K562 (cell line): ENCODE results near the gene PID1. TPM values are rescaled to one million over a fixed set of nuclear protein-coding genes. Genes with fewer than 3 reads are reported as not detected.

Experiments used
- ATAC-seq: fragments of 200-7000 bp; cut with Tn5 transposase; 3 replicates; pipeline ENCODE4 v1.9.1; 2020; ENCODE audit warnings: moderate library complexity
- BruUV-seq: library from RNA; stranded (reverse); fragments of 400-500 nt; replicated peaks from 2 replicates; lab custom pipeline; 2021; lab: Mats Ljungman, UMichigan
- CTCF ChIA-PET: fragments of 300-600 bp; formaldehyde crosslinking; extraction: SDS; loops from one replicate; lab custom pipeline; 2021; ENCODE audit warnings: low intra/inter-chr PET ratio; lab: Yijun Ruan, JAX
- POLR2A ChIA-PET: fragments of 300-600, 350-650 bp; sonication (Branson Sonifier 250); formaldehyde crosslinking; extraction: SDS; loops from one replicate; lab custom pipeline; 2021; ENCODE audit warnings: antibody characterized with exemption, inconsistent platforms; lab: Yijun Ruan, JAX
- DNase-seq, 4 experiments: peaks; one replicate each; pipeline versions ENCODE4 v3.0.0 to v3.0.0-alpha.2; 2011 to 2018; ENCODE audit warnings: low spot score in 3 of 4, mixed read lengths in 3 of 4; ENCODE audit errors: extremely low read depth in 1 of 4
- FAIRE-seq: peaks from 2 replicates; lab custom pipeline; 2011; peaks lifted over from hg19 to GRCh38; lab: Jason Lieb, UNC
- H2AFZ ChIP-seq: 2 replicates; pipeline ENCODE4 v1.6.0; 2011; ENCODE audit warnings: low read depth, low read length, control low read depth, inconsistent platforms
- H3K27ac ChIP-seq: fragments of 200-600 bp; 3 replicates; pipeline ENCODE4 v1.8.0; 2011; ENCODE audit warnings: low read depth, mild to moderate bottlenecking, control low read depth, inconsistent platforms, low read length, moderate library complexity, mixed read lengths; ENCODE audit errors: extremely low read depth
- H3K27me3 ChIP-seq, 2 experiments: fragments of 300-600 bp in 1 of 2; 2 replicates in 1 of 2; 3 replicates in 1 of 2; pipeline versions ENCODE4 v1.6.0 to v1.8.0; 2011; ENCODE audit warnings: inconsistent platforms in 2 of 2, low read length in 2 of 2, mild to moderate bottlenecking in 1 of 2, mixed read lengths in 1 of 2, moderate library complexity in 1 of 2; ENCODE audit not compliant: control insufficient read depth in 2 of 2, insufficient read depth in 2 of 2
- H3K36me3 ChIP-seq: fragments of 300-600 bp; 3 replicates; pipeline ENCODE4 v1.8.0; 2011; ENCODE audit warnings: mild to moderate bottlenecking, low read length, inconsistent platforms; ENCODE audit not compliant: control insufficient read depth, insufficient read depth
- H3K4me1 ChIP-seq, 2 experiments: fragments of 200-600 bp in 1 of 2; replicated peaks in 1 of 2; 2 replicates in 1 of 2; 3 replicates in 1 of 2; pipeline versions ENCODE4 v1.5.1 to v1.8.0; 2011; ENCODE audit warnings: inconsistent platforms in 2 of 2, low read length in 2 of 2, mild to moderate bottlenecking in 1 of 2, mixed read lengths in 1 of 2, moderate library complexity in 1 of 2; ENCODE audit not compliant: control insufficient read depth in 2 of 2, insufficient read depth in 2 of 2
- H3K4me2 ChIP-seq: 2 replicates; pipeline ENCODE4 v1.6.1; 2011; ENCODE audit warnings: low read length, control low read depth, inconsistent platforms, mixed read lengths; ENCODE audit not compliant: insufficient read depth
- H3K4me3 ChIP-seq: fragments of 200-600 bp; sonication (generic), shearing (Covaris generic); 2 replicates; pipeline ENCODE4 v1.5.1; 2016; ENCODE audit warnings: control low read depth, inconsistent platforms
- H3K79me2 ChIP-seq: fragments of 200-600 bp; 3 replicates; pipeline ENCODE4 v1.8.0; 2011; ENCODE audit warnings: low read length, inconsistent platforms; ENCODE audit not compliant: control insufficient read depth, insufficient read depth
- H3K9ac ChIP-seq, 2 experiments: 2 replicates each; pipeline versions ENCODE4 v1.6.0 to v1.6.1; 2011; ENCODE audit warnings: low read depth in 2 of 2, low read length in 2 of 2, control low read depth in 1 of 2, inconsistent platforms in 1 of 2, mild to moderate bottlenecking in 1 of 2, mixed read lengths in 1 of 2; ENCODE audit not compliant: insufficient read depth in 1 of 2
- H3K9me1 ChIP-seq: one replicate; pipeline ENCODE4 v1.6.0; 2011; ENCODE audit warnings: inconsistent platforms, mild to moderate bottlenecking, low read length, moderate library complexity; ENCODE audit not compliant: control insufficient read depth, insufficient read depth
- H3K9me3 ChIP-seq: replicated peaks from 2 replicates; pipeline ENCODE4 v1.5.1; 2011; ENCODE audit warnings: low read depth, low read length, inconsistent platforms; ENCODE audit not compliant: control insufficient read depth, insufficient read depth
- H4K20me1 ChIP-seq: replicated peaks from 2 replicates; pipeline ENCODE4 v1.6.1; 2011; ENCODE audit warnings: low read length, inconsistent platforms, mixed read lengths; ENCODE audit not compliant: control insufficient read depth, insufficient read depth
- BRD9 ChIP-seq: fragments of 450-650 bp; IDR thresholded peaks from 2 replicates; pipeline ENCODE4 v1.6.1; 2018; ENCODE audit warnings: low read depth; ENCODE audit not compliant: partially characterized antibody
- HCFC1 ChIP-seq: IDR thresholded peaks from 2 replicates; pipeline ENCODE4 v1.6.1; 2012; ENCODE audit warnings: low read depth, low read length, improper control_type of control experiment
- POLR2A ChIP-seq: fragments of 450-650 bp; conservative IDR thresholded peaks from 2 replicates; pipeline ENCODE4 v1.6.1; 2016
- PRPF4 ChIP-seq: fragments of 200-400 bp; formaldehyde crosslinking; IDR thresholded peaks from one replicate; pipeline ENCODE4 v1.6.1; 2017; ENCODE audit warnings: low read length, low read depth, mild to moderate bottlenecking; ENCODE audit not compliant: insufficient read depth, poor library complexity, severe bottlenecking
- TAF15 ChIP-seq: fragments of 200-400 bp; formaldehyde crosslinking; IDR thresholded peaks from 2 replicates; pipeline ENCODE4 v1.6.1; 2017; ENCODE audit warnings: mild to moderate bottlenecking, low read depth, low read length, moderate library complexity
- in situ Hi-C: fragments of 300-500 bp; cut with MboI; formaldehyde crosslinking; loops from 4 replicates; pipeline ENCODE4 v1.15.0; 2018; ENCODE audit warnings: inconsistent platforms, mixed read lengths
- intact Hi-C: fragments of 100-400 bp; cut with micrococcal nuclease; formaldehyde crosslinking; loops from 2 replicates; pipeline ENCODE4 v1.14.2; 2022
- polyA plus RNA-seq, 8 experiments: library from polyadenylated mRNA; depleted of rRNA in 4 of 8; stranded (reverse) in 5 of 8; unstranded in 3 of 8; fragments of >200 nt; fragmentation: Nextera tagmentation in 2 of 8; fragmentation: Illumina TruSeq in 1 of 8; extraction: Ambion mirVana in 2 of 8; extraction: Trizol in 1 of 8; gene quantifications; 2 replicates each; pipeline versions ENCODE4 v1.2.1 to v1.2.3, GENCODE V29; 2011 to 2014; ENCODE audit warnings: inconsistent platforms in 1 of 8, missing spikeins in 1 of 8
- total RNA-seq, 7 experiments: library from RNA; depleted of rRNA in 6 of 7; stranded (reverse); fragments of >200 nt in 6 of 7; fragmentation: Illumina TruSeq in 2 of 7; extraction: Trizol in 2 of 7; gene quantifications; 2 replicates each; pipeline versions ENCODE4 v1.2.1 to v1.2.3, GENCODE V29; 2011 to 2021; ENCODE audit warnings: low replicate concordance in 1 of 7
- TF ChIP-seq, protein P1 (sequence below): fragments of 250-450 bp; sonication (Bioruptor Pico); IDR thresholded peaks from 2 replicates; pipeline ENCODE4 v1.4.0; 2020; ENCODE audit warnings: mild to moderate bottlenecking, moderate library complexity, borderline replicate concordance
- TF ChIP-seq, protein P2 (sequence below): sonication (generic); formaldehyde crosslinking; IDR thresholded peaks from 2 replicates; pipeline ENCODE4 v1.8.0; 2022; ENCODE audit warnings: mild to moderate bottlenecking, missing genetic modification reagents, borderline replicate concordance
- TF ChIP-seq, protein P3 (sequence below): fragments of 250-450 bp; sonication (Bioruptor Pico); IDR thresholded peaks from 2 replicates; pipeline ENCODE4 v1.4.0; 2020

Gene PID1
- total and polyA plus RNA-seq, 9 of the 15 experiments (the other 6 are each of a cell fraction or from before 2014, with no cell fraction given) = not detected

DNA sequence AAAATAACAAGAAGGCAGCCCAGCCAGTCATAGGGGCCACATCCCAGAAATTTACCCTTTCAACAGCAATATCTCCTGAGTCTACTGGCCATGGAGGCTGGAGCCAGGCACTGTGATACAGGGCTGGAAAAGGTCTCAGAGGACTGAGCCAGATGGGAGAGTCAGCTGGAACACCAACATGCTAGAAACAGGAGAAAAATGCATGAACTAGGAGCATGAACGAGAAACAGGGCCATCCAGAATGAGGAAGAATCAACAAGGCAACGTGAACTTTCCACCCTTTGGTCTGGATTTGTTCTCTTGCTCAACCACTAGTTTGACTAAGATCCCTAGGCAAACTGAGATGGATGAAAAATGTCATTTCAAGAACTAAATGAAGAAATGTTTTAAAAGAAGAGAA is 13.1 kb downstream of the PID1 start (continued):
- TF ChIP-seq, protein P1, sequence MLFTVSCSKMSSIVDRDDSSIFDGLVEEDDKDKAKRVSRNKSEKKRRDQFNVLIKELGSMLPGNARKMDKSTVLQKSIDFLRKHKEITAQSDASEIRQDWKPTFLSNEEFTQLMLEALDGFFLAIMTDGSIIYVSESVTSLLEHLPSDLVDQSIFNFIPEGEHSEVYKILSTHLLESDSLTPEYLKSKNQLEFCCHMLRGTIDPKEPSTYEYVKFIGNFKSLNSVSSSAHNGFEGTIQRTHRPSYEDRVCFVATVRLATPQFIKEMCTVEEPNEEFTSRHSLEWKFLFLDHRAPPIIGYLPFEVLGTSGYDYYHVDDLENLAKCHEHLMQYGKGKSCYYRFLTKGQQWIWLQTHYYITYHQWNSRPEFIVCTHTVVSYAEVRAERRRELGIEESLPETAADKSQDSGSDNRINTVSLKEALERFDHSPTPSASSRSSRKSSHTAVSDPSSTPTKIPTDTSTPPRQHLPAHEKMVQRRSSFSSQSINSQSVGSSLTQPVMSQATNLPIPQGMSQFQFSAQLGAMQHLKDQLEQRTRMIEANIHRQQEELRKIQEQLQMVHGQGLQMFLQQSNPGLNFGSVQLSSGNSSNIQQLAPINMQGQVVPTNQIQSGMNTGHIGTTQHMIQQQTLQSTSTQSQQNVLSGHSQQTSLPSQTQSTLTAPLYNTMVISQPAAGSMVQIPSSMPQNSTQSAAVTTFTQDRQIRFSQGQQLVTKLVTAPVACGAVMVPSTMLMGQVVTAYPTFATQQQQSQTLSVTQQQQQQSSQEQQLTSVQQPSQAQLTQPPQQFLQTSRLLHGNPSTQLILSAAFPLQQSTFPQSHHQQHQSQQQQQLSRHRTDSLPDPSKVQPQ = no peak

DNA sequence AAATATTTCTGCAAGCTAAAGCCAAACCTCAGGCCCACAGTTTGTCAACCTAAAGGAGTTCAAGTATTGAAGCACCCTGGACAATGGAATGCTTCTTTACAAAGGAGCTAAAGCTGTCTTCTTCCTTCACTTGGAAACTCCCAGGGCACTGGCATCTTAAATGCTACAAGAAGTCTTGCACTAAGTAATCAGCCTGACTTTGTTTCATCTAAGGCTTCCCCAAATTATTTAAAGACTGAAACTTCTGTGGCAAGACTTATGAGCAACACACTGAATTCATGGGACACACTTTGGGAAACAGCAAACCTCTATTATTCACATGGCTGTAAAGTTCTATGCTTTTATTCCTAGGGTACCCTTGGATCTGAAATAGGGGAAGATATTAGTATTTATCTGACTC is 14.7 kb downstream of the PID1 start:
- Histone ChIP-seq H3K9me3 (no peaks in the 10 kb centered on the region), H4K20me1 (no peaks in the 10 kb centered on the region), H3K79me2 (no peaks in the 10 kb centered on the region), H3K4me3 (no peak overlapping the region), H3K27ac (no peak overlapping the region), H3K4me1 (no peaks in the 10 kb centered on the region), H2AFZ (no peak overlapping the region), H3K9me1 (no peaks in the 10 kb centered on the region), H3K9ac (no peak overlapping the region), H3K27me3 (no peaks in the 10 kb centered on the region), H3K4me2 (no peak overlapping the region), H3K36me3 (no peaks in the 10 kb centered on the region)
- ChIA-PET POLR2A (no interaction called here), CTCF (no interaction called here)
- in situ Hi-C loops (no loop called here), intact Hi-C loops (no loop called here)
- DNase-seq (no peak), FAIRE-seq (no peak), ATAC-seq (no peak)
- no TSS peak for BruUV-seq
- TF ChIP-seq, protein P2, sequence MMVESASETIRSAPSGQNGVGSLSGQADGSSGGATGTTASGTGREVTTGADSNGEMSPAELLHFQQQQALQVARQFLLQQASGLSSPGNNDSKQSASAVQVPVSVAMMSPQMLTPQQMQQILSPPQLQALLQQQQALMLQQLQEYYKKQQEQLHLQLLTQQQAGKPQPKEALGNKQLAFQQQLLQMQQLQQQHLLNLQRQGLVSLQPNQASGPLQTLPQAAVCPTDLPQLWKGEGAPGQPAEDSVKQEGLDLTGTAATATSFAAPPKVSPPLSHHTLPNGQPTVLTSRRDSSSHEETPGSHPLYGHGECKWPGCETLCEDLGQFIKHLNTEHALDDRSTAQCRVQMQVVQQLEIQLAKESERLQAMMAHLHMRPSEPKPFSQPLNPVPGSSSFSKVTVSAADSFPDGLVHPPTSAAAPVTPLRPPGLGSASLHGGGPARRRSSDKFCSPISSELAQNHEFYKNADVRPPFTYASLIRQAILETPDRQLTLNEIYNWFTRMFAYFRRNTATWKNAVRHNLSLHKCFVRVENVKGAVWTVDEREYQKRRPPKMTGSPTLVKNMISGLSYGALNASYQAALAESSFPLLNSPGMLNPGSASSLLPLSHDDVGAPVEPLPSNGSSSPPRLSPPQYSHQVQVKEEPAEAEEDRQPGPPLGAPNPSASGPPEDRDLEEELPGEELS (CRISPR knock-in tag) = no peak
- TF ChIP-seq, protein P3, sequence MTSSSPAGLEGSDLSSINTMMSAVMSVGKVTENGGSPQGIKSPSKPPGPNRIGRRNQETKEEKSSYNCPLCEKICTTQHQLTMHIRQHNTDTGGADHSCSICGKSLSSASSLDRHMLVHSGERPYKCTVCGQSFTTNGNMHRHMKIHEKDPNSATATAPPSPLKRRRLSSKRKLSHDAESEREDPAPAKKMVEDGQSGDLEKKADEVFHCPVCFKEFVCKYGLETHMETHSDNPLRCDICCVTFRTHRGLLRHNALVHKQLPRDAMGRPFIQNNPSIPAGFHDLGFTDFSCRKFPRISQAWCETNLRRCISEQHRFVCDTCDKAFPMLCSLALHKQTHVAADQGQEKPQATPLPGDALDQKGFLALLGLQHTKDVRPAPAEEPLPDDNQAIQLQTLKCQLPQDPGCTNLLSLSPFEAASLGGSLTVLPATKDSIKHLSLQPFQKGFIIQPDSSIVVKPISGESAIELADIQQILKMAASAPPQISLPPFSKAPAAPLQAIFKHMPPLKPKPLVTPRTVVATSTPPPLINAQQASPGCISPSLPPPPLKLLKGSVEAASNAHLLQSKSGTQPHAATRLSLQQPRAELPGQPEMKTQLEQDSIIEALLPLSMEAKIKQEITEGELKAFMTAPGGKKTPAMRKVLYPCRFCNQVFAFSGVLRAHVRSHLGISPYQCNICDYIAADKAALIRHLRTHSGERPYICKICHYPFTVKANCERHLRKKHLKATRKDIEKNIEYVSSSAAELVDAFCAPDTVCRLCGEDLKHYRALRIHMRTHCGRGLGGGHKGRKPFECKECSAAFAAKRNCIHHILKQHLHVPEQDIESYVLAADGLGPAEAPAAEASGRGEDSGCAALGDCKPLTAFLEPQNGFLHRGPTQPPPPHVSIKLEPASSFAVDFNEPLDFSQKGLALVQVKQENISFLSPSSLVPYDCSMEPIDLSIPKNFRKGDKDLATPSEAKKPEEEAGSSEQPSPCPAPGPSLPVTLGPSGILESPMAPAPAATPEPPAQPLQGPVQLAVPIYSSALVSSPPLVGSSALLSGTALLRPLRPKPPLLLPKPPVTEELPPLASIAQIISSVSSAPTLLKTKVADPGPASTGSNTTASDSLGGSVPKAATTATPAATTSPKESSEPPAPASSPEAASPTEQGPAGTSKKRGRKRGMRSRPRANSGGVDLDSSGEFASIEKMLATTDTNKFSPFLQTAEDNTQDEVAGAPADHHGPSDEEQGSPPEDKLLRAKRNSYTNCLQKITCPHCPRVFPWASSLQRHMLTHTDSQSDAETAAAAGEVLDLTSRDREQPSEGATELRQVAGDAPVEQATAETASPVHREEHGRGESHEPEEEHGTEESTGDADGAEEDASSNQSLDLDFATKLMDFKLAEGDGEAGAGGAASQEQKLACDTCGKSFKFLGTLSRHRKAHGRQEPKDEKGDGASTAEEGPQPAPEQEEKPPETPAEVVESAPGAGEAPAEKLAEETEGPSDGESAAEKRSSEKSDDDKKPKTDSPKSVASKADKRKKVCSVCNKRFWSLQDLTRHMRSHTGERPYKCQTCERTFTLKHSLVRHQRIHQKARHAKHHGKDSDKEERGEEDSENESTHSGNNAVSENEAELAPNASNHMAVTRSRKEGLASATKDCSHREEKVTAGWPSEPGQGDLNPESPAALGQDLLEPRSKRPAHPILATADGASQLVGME = no peak
- TF ChIP-seq TAF15 (no peak), BRD9 (no peak), PRPF4 (no peak), HCFC1 (no peak), POLR2A (no peak)
- TF ChIP-seq, all 486 proteins: peak for 0
